Upper lobe of left lung (tissue), 4 donors: ENCODE results near the gene RRP36.

Source experiments
- CTCF ChIP-seq, 6 experiments: fragments of 450-650 bp in 4 of 6; fragments of 200-600 bp in 2 of 6; sonication (generic) in 2 of 6; IDR thresholded peaks; one replicate each; pipeline ENCODE4 v1.5.1; 2016 to 2019; ENCODE audit warnings: antibody characterized with exemption in 6 of 6
- POLR2A ChIP-seq, 4 donors: fragments of 450-650 bp; IDR thresholded peaks; one replicate each; pipeline ENCODE4 v1.5.1; 2016 to 2017; ENCODE audit warnings: antibody characterized with exemption in 4 of 4, mild to moderate bottlenecking in 2 of 4
- POLR2AphosphoS5 ChIP-seq, 2 donors: sonication (generic); formaldehyde crosslinking; IDR thresholded peaks; one replicate each; pipeline ENCODE4 v1.5.1; 2017; ENCODE audit warnings: antibody characterized with exemption in 2 of 2

- TF ChIP-seq POLR2AphosphoS5 (IDR thresholded peaks at IDR 0.05) (no peak), POLR2A (IDR thresholded peaks at IDR 0.05) (no peak), CTCF (IDR thresholded peaks at IDR 0.05) (no peak)
Observed at GRCh38 chr6:43058531-43058930, 37.1 kb downstream of the RRP36 start.
